Activated CD4-positive, alpha-beta T cell treated with anti-CD3 and anti-CD28 coated beads for 36 hours (primary cell): ENCODE data around the gene KATNB1. TPM values are rescaled to one million over a fixed set of nuclear protein-coding genes. Genes with fewer than 3 reads are reported as not detected.
"Not testable (repeated sequence)": the region's sequence is repeated elsewhere in the genome, so short reads cannot be mapped to it uniquely, and the experiment has no call there.

Experiments
- ATAC-seq: fragments of 200-7000 bp; cut with Tn5 transposase; one replicate; pipeline ENCODE4 v1.10.0; 2021; ENCODE audit warnings: mild to moderate bottlenecking, moderate library complexity
- CTCF ChIA-PET: fragments of 350-600 bp; sonication (Branson Sonifier 250); formaldehyde crosslinking; loops from one replicate; lab custom pipeline; 2021; ENCODE audit warnings: antibody characterized with exemption; lab: Charles Lee
- POLR2A ChIA-PET: fragments of 350-600 bp; sonication (Branson Sonifier 250); formaldehyde crosslinking; loops from one replicate; lab custom pipeline; 2021; ENCODE audit warnings: antibody characterized with exemption, inconsistent platforms; lab: Charles Lee
- DNase-seq: peaks from one replicate; pipeline ENCODE4 v3.0.0-alpha.2; 2020
- H3K27ac Mint-ChIP-seq: one replicate; pipeline ENCODE4 v1.8.0; 2021; ENCODE audit warnings: mixed read lengths
- H3K27me3 Mint-ChIP-seq: one replicate; pipeline ENCODE4 v1.8.0; 2021; ENCODE audit warnings: mixed read lengths
- H3K36me3 Mint-ChIP-seq: one replicate; pipeline ENCODE4 v1.8.0; 2021; ENCODE audit warnings: low read depth, mixed read lengths
- H3K4me1 Mint-ChIP-seq: one replicate; pipeline ENCODE4 v1.8.0; 2021; ENCODE audit warnings: mixed read lengths
- H3K4me3 Mint-ChIP-seq: one replicate; pipeline ENCODE4 v1.8.0; 2021; ENCODE audit warnings: mild to moderate bottlenecking, moderate library complexity, mixed read lengths
- H3K9me3 Mint-ChIP-seq: one replicate; pipeline ENCODE4 v1.8.0; 2021; ENCODE audit warnings: low read depth, mixed read lengths
- intact Hi-C, 2 experiments: fragments of 100-400 bp; cut with DNase I in 1 of 2; cut with micrococcal nuclease in 1 of 2; formaldehyde crosslinking; loops; one replicate each; pipeline versions ENCODE4 v1.14.2 to v1.15.1; 2022 to 2024; cut with DNase I, micrococcal nuclease
- total RNA-seq, 2 experiments: library from RNA; stranded (reverse); gene quantifications; one replicate each; pipeline ENCODE4 v1.2.3, GENCODE V29; 2021

KATNB1 gene
- total RNA-seq, 2 experiments from 2014 or later = 28.1 to 29.3 TPM

DNA sequence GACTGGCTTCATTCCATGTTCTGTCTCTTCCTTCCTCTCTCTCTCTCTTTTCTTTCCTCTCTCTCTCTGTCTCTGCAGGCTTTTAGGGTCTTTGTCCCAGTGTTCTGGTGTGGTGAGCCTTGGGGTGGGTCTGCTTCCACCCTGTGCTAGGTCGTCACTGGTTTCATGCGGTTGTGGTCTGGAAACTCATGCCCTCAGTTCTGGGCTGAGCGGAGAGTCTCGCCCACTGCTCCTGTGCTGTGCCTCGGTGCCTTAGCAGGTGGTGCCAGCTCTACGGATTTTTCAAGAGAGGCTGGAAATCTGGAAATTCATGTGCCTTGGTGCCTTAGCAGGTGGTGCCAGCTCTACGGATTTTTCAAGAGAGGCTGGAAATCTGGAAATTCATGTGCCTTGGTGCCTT lies 10.7 kb downstream of the KATNB1 start:
- H3K4me1 Mint-ChIP-seq, H3K27ac Mint-ChIP-seq, H3K9me3 Mint-ChIP-seq, ATAC-seq, POLR2A ChIA-PET, DNase-seq, H3K36me3 Mint-ChIP-seq, H3K4me3 Mint-ChIP-seq, H3K27me3 Mint-ChIP-seq, intact Hi-C loops: not testable (repeated sequence)
- CTCF ChIA-PET = interaction anchor here (0.8 to 1.2 kb wide), 2 partner anchors 10 kb away, joined by 3 to 5 read pairs; partner anchors contain the start of gene KATNB1

DNA sequence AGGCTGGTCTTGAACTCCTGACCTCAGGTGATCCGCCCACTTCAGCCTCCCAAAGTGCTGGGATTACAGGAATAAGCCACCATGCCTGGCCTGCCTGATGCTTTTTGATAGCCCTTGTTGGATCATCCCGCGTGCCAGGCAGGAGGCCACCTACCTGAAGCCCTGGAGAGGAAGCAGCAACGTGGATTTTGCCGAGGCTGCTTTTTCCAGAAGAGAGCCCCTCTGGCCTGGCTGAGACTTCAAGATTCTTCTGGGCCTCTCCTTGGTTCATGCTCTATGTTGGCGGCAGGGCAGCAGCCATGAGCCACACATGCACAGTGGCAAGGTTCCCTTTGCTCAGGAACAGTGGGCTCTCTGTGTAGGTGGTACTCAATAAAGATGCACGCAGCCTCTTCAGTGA lies 11.5 kb downstream of the KATNB1 start:
- H3K27me3 Mint-ChIP-seq = no peaks in the 10 kb centered on the region
- no peak overlapping the region for H3K27ac Mint-ChIP-seq
- DNase-seq (no peak), ATAC-seq (no peak)
- CTCF ChIA-PET = no interaction called here
- POLR2A ChIA-PET = no interaction called here
- intact Hi-C loops = no loop called here
- H3K9me3 Mint-ChIP-seq = no peaks in the 10 kb centered on the region
- H3K4me1 Mint-ChIP-seq = no peaks in the 10 kb centered on the region
- no peak overlapping the region for H3K4me3 Mint-ChIP-seq
- H3K36me3 Mint-ChIP-seq = peaks cover 8% of the 10 kb centered on the region

DNA sequence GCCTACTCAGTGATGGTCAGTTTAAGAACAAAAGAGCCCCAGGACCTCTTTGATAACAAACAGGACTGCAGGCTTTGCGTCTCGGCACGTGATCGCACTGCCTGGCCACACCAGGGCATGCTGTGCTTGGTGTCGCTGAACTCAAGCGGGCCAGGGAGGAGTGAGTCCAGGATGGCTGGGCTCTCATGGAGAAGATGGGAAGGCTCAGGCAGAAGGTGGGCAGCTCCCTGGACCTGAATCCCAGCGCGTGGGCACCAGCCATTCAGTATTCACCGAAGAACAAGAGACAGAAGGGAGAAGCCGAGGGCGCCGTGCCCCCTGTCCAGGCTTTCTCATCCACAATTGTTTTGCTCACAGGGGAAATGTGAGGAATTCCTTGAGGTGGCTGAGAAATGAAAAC lies 11.9 kb downstream of the KATNB1 start:
- Mint-ChIP-seq H3K9me3 (no peaks in the 10 kb centered on the region), H3K4me3 (no peak overlapping the region), H3K4me1 (no peaks in the 10 kb centered on the region), H3K27ac (no peak overlapping the region), H3K27me3 (no peaks in the 10 kb centered on the region), H3K36me3 (peaks cover 8% of the 10 kb centered on the region)
- POLR2A ChIA-PET = no interaction called here
- ATAC-seq (no peak), DNase-seq (no peak)
- CTCF ChIA-PET = interaction anchor here (1.4 kb wide), 1 partner anchor 11 kb away, joined by 3 read pairs; no protein-coding TSS in a partner anchor
- intact Hi-C loops = no loop called here

DNA sequence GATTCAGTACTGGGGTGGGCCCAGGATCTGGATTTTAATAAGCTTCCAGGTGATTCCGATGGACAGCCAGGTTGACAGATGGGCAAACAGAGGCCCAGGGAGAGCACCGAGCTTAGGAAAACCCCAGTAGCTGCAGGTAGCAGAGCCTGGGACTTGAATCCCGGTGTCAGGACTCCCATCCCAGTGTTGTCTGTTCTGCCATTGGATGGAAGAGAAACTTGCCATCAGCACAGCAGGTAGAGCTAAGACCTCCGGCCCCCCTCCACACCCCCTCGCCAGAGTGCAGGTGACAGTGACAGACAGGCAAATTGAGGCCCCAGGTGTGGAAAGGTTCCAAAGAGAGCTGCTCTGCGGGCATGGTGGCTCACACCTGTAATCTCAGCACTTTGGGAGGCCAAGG lies 12.4 kb downstream of the KATNB1 start:
- CTCF ChIA-PET = interaction anchor here (1.4 kb wide), 1 partner anchor 10 kb away, joined by 3 read pairs; no protein-coding TSS in a partner anchor
- Mint-ChIP-seq H3K4me1 (no peaks in the 10 kb centered on the region), H3K9me3 (no peaks in the 10 kb centered on the region), H3K27ac (no peak overlapping the region), H3K36me3 (peaks cover 8% of the 10 kb centered on the region), H3K4me3 (no peak overlapping the region), H3K27me3 (no peaks in the 10 kb centered on the region)
- ATAC-seq (no peak), DNase-seq (no peak)
- POLR2A ChIA-PET = no interaction called here
- intact Hi-C loops = no loop called here

DNA sequence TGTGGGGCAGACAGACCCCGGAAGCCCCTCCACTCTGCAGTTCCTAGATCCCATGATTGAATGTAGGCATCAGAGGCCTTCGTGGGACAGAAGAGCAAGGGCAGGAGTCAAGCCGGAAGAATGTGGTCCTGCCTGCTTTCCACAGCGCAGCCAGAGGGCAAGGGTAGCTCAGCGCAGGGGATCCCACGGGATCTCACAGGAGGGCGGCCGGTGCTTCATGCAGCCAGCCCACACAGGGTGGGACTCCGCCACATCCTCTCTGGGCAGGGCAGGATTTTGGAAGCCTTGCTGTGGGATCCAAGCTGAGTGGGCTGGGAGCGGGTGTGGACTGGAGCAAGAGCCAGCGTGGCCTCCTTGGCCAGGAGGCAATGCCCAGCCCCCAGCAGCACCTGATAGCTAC lies 13.0 kb downstream of the KATNB1 start:
- intact Hi-C loops = no loop called here
- H3K27ac Mint-ChIP-seq = no peak overlapping the region
- POLR2A ChIA-PET = interaction anchor here (0.6 kb wide), 1 partner anchor 14 kb away, joined by 3 read pairs; no protein-coding TSS in a partner anchor
- peaks cover 8% of the 10 kb centered on the region for H3K36me3 Mint-ChIP-seq
- H3K9me3 Mint-ChIP-seq = no peaks in the 10 kb centered on the region
- DNase-seq = no peak
- no peak overlapping the region for H3K4me3 Mint-ChIP-seq
- ATAC-seq = no peak
- no peaks in the 10 kb centered on the region for H3K4me1 Mint-ChIP-seq
- no peaks in the 10 kb centered on the region for H3K27me3 Mint-ChIP-seq
- CTCF ChIA-PET = interaction anchor here (1.4 kb wide), 1 partner anchor 9 kb away, joined by 3 read pairs; no protein-coding TSS in a partner anchor

DNA sequence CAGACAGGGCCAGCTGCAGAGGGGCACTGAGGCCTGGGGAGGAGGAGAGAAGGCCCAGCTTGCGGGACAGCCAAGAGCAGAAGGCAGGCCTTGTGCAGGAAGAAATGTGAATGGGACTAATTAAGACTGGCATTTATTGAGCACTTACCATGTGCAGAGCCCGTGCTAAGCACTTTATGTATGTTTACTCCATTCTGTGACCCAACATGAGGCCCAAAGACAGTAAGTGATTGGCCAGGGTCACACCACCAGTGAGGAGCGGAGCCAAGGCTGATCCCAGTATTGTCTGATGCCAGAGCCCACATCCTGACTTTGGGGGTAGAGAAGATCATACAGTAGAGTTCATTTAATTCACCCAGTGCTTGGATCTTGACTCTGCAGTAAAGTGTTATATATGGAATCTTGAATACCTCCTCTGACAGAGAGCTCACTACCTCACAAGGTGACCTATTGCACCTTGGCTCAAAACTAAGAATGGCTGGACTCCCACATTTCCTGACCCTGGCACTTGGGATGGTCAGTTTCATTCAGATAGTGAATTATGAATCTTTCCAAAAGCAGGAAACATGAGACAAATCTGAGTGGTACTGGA lies 13.6 kb downstream of the KATNB1 start:
- ATAC-seq = no peak
- H3K36me3 Mint-ChIP-seq = peaks cover 8% of the 10 kb centered on the region
- intact Hi-C loops = no loop called here
- no peaks in the 10 kb centered on the region for H3K4me1 Mint-ChIP-seq
- H3K27me3 Mint-ChIP-seq = no peaks in the 10 kb centered on the region
- H3K9me3 Mint-ChIP-seq = no peaks in the 10 kb centered on the region
- H3K27ac Mint-ChIP-seq = no peak overlapping the region
- ChIA-PET POLR2A (no interaction called here), CTCF (interaction anchor here (1.4 kb wide), 1 partner anchor 9 kb away, joined by 3 read pairs; no protein-coding TSS in a partner anchor)
- DNase-seq = no peak
- H3K4me3 Mint-ChIP-seq = no peak overlapping the region

DNA sequence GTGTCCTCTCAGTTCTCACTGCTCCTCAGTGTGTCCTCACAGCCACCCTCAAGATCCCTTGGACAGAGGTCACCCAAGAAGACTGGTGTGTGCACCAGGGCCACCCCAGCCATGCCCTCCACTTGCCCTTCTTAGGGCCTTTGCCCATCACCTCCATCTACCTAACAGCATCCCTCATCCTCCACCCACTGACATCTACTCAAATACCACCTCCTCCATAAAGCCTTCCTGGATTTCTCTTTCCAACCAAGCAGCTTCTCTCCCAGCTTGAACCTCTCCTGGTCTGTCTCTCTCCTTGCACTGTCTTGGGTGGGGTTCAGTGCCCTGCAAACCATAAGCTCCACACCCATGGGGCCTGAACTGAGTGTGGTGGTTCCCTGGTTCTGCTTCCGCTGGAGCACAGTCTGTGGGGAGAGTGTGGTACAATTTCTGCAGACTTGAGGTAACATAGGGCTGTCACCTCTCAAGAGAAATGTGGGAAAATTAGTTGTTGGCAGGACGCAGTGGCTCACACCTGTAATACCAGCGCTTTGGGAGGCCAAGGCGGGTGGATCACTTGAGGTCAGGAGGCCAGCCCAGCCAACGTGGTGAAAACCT lies 14.4 kb downstream of the KATNB1 start:
- no peaks in the 10 kb centered on the region for H3K9me3 Mint-ChIP-seq
- intact Hi-C loops = loop anchor here in 1 of 2 experiments (10.0 kb wide), 1 partner anchor 145 kb away; no protein-coding TSS in a partner anchor
- no peak overlapping the region for H3K27ac Mint-ChIP-seq
- no peaks in the 10 kb centered on the region for H3K4me1 Mint-ChIP-seq
- peaks cover 5% of the 10 kb centered on the region for H3K36me3 Mint-ChIP-seq
- CTCF ChIA-PET = interaction anchor here (1.1 kb wide), 1 partner anchor 173 kb away, joined by 3 read pairs; no protein-coding TSS in a partner anchor
- DNase-seq (no peak), ATAC-seq (no peak)
- POLR2A ChIA-PET = no interaction called here
- no peaks in the 10 kb centered on the region for H3K27me3 Mint-ChIP-seq
- no peak overlapping the region for H3K4me3 Mint-ChIP-seq

DNA sequence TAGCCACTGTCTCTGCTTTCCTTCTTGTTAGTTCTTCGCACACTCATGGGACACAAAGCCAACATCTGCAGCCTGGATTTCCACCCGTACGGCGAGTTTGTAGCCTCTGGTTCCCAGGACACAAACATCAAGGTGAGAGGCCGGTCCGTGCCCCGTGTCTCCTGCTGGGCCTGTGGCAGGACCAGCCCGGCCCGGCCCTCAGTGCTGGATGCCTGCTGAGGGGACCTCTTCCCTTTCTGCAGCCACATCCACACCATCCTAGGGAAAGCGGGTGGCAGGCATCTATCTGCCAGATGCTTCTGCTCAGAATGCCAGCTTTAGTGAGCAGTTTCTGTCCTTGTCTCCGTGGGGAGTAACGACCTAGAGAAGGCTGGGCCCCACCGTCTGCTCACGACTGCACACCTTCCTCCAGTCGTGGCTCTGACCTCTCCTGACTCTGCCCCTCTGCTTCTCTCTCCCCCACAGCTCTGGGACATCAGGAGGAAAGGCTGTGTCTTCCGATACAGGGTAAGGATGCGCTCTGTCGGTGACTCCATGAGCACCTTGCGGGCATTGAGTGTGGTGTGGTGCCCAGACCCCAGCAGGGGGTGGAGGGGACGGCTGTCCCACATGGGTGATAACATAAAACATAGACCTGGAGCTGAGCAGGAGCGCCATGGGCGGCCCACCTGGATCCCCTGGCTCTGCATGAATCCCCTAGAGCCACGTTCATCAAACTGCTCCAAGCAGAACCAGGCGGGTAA lies 15.4 kb downstream of the KATNB1 start:
- Mint-ChIP-seq H3K4me3 (no peak overlapping the region), H3K4me1 (no peaks in the 10 kb centered on the region), H3K9me3 (no peaks in the 10 kb centered on the region), H3K27ac (no peak overlapping the region), H3K36me3 (peaks cover 8% of the 10 kb centered on the region), H3K27me3 (no peaks in the 10 kb centered on the region)
- no peak for ATAC-seq
- no peak for DNase-seq
- intact Hi-C loops = loop anchor here in 1 of 2 experiments (10.0 kb wide), 1 partner anchor 144 kb away; no protein-coding TSS in a partner anchor
- ChIA-PET POLR2A (no interaction called here), CTCF (interaction anchor here (0.6 kb wide), 1 partner anchor 10 kb away, joined by 4 read pairs; no protein-coding TSS in a partner anchor)

DNA sequence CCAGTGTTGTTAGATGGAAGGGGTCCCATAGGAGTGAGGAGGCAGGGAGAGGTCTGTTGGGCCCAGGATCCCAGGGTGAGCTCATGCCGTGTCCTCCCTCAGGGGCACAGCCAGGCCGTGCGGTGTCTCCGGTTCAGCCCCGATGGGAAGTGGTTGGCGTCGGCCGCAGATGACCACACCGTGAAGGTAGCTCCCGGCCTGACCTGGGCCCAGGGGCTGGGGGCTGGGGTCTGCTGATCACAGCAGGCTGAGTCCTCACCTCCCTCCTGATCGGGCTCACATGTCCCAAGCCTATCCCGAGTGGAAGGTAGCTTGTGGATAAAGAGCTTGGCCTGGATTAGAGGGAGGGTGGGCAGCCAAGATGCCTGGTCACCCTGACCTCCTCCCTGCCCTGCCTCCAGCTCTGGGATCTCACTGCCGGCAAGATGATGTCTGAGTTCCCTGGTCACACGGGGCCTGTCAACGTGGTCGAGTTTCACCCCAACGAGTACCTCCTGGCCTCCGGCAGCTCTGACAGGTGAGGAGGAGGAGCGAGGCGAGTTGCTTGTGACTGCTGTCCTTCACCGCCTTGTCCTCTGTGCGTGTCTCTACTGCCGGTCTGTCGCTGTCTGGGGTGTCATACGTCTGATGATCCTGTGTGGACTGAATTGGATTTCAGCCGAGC lies 16.1 kb downstream of the KATNB1 start:
- Mint-ChIP-seq H3K9me3 (no peaks in the 10 kb centered on the region), H3K4me1 (no peaks in the 10 kb centered on the region), H3K27me3 (no peaks in the 10 kb centered on the region), H3K4me3 (no peak overlapping the region), H3K27ac (no peak overlapping the region), H3K36me3 (peaks cover 6% of the 10 kb centered on the region)
- ATAC-seq = no peak
- ChIA-PET CTCF (interaction anchor here (0.6 to 1.0 kb wide), 2 partner anchors 9 to 169 kb away, joined by 3 to 4 read pairs; no protein-coding TSS in a partner anchor), POLR2A (no interaction called here)
- DNase-seq = no peak
- intact Hi-C loops = loop anchor here in 1 of 2 experiments (10.0 kb wide), 1 partner anchor 143 kb away; no protein-coding TSS in a partner anchor

DNA sequence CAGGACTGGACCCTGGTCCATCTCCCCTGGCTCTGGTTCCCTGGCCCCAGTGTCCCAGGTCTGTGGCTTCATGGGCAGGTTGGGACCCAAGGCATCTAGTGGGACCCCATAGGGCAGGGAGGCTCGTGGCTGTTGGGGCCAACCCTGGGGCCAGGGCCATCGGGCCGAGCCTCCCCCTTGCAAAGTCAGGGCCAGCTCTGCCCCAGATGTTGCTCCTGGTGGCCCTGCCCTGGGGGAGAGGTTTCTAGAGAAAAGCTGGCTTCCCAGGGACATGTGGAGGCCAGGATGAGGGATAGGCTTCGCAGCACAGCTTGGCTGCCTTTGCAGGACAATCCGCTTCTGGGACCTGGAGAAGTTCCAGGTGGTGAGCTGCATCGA lies 16.6 kb downstream of the KATNB1 start:
- Mint-ChIP-seq H3K36me3 (peaks cover 6% of the 10 kb centered on the region), H3K27me3 (no peaks in the 10 kb centered on the region), H3K4me1 (no peaks in the 10 kb centered on the region), H3K9me3 (no peaks in the 10 kb centered on the region), H3K4me3 (no peak overlapping the region), H3K27ac (no peak overlapping the region)
- DNase-seq (no peak), ATAC-seq (no peak)
- ChIA-PET CTCF (interaction anchor here (1.0 kb wide), 1 partner anchor 169 kb away, joined by 3 read pairs; no protein-coding TSS in a partner anchor), POLR2A (no interaction called here)
- intact Hi-C loops = loop anchor here in 1 of 2 experiments (10.0 kb wide), 1 partner anchor 143 kb away; no protein-coding TSS in a partner anchor
